Left renal cortex interstitium (tissue), 4 donors: Measurements from ENCODE around the gene MYH10. TPM values are rescaled to one million over a fixed set of nuclear protein-coding genes. Genes with fewer than 3 reads are reported as not detected.

ENCODE experiments used
- DNase-seq, 4 donors: peaks; one replicate each; pipeline ENCODE4 v3.0.0-alpha.2; 2013; ENCODE audit warnings: low read depth in 4 of 4, low spot score in 2 of 4, missing footprints in 1 of 4
- polyA plus RNA-seq, 4 donors: library from polyadenylated mRNA; unstranded; fragments of 120-200 nt; gene quantifications; one replicate each; pipeline ENCODE4 v1.2.1, GENCODE V29; 2013; ENCODE audit not compliant: insufficient read length in 4 of 4

The MYH10 gene
- polyA plus RNA-seq, 4 donors, result 238 to 265 (median 259) TPM

- no peak for DNase-seq
These were observed 19.4 kb downstream of the MYH10 start for GRCh38 chr17:8611137-8611536.

DNA sequence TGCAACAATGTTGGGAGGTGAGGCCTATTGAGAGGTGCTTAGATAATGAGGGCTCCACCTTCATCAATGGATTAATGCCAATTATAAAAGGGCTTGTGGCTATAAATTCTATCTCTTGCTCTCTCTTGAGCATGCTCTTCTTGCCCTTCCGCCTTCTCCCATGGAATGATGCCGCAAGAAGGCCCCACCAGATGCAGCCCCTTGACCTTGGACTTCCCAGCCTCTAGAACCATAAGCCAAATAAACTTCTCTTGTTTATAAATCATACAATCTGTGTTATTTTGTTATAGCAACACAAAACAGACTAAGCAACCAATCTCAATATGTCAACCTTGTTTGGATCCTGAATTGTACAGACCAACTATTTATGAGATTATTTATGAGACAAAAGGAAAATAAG is 20.0 kb downstream of the MYH10 start:
- DNase-seq, result no peak

- no peak for DNase-seq
These were observed 20.6 kb downstream of the MYH10 start for GRCh38 chr17:8609910-8610309.

- DNase-seq, result no peak
These were observed 22.5 kb downstream of the MYH10 start for GRCh38 chr17:8608001-8608400.

GRCh38 chr17:8606401-8606800 is 24.1 kb downstream of the MYH10 start:
- no peak for DNase-seq

DNA sequence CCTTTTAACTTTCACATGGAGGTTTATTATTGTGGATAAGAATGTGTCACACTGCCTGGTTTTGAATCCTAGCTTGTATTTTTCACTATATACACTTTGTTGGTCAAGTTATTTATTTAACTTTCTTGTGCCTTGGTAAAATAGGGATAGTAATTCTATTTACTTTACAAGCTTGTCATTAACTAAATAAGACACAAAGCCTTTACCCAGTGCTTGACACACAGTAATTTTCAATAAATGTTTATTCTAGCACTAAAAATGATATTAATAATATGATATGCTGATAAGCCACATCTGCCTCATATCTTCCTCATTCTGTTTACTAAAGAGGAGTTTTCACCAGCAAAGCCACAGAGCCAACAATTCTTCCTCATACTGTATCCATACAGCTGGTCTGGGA is 27.8 kb downstream of the MYH10 start:
- DNase-seq, result no peak

DNA sequence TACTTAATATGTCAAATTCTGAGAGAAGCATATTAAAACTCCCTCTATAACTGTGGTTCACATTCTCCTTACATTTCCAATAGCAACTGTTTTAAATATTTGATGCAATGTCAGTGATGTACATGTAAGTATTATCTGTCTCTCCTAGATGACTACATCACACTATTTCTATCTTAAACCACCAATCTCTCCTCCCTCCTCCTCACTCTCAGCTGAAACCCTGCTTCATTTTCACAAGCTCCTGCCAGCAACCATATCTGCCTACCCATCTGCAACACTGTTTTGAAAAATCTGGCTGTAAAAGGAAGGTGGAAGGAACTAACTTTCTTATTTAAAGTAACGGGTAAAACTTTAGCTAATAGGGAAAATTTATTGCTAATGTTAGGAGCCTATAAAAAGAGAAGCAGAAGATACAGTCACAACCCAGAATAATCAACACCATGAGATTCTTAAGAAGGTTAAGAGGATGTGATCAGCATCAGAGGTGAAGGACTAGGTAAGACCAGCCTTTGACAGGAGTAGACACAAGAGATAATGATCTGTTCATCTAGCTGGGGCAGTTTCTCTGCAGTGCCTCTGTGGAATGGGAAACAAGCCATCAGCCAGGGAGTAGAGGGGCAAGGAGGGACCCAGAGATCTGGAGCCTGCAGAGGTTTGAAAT is 31.0 kb downstream of the MYH10 start:
- DNase-seq, result no peak

GRCh38 chr17:8598913-8599312 is 31.6 kb downstream of the MYH10 start:
- no peak for DNase-seq

DNA sequence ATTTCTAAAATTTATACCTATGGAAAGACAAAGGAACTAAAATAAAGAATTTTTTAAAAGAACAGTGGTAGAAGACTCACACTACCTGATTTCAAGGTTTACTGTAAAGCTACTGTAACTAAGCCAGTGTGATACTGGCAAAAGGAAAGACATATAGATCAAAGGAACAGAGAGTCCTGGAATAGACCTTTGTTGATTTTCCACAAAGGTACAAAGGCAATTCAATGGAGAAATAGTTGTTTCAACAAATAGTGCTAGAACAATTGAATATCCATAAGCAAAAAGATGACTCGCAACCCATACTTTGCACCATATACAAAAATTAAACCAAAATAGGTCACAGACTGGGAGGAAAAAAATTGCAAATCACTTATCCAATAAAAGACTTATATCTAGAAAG is 36.7 kb downstream of the MYH10 start:
- no peak for DNase-seq

GRCh38 chr17:8593276-8593675 is 37.2 kb downstream of the MYH10 start:
- no peak for DNase-seq

GRCh38 chr17:8588877-8589554 is 41.5 kb downstream of the MYH10 start:
- no peak for DNase-seq

- DNase-seq, result no peak
These were observed 43.8 kb downstream of the MYH10 start for GRCh38 chr17:8586766-8587165.

DNA sequence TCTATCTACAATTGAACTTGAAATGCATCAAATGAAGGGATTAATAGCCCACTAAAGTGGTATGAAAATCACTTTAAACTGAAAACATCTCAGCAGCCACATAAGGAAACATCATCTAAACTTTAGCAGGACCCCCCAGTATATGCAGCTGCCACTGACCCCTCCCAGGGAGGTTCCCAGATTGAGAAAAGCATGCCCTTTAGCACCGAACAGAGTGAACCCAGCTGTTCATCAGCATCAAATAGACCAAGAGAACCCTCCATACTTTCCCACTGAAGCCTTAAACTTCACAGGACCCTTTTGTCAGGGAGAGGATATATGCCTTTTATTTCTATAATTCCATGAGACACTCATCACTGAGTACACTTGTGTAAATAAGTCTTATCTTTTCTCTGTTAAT is 44.6 kb downstream of the MYH10 start:
- DNase-seq, result no peak

DNA sequence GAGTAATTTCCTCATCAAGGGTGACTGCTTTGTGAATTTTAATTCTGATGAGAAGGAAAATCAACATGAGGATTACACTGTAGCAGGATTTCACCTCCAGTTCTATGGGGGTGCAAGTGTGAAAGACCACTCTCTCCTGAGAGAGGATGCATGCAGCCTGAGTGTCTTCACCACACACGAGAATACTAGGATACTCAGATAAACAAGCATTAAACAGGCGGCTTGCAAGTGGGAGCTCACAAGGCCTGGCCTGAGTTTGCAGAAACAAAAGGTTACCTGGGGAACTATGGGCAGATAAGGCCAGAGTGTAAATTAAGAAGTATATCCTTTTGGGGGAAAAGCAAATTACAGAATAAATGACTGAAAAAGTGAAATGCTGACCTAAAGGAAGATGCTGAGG is 46.6 kb downstream of the MYH10 start:
- DNase-seq, result no peak

- DNase-seq, result no peak
These were observed 49.4 kb downstream of the MYH10 start for GRCh38 chr17:8580952-8581658.

DNA sequence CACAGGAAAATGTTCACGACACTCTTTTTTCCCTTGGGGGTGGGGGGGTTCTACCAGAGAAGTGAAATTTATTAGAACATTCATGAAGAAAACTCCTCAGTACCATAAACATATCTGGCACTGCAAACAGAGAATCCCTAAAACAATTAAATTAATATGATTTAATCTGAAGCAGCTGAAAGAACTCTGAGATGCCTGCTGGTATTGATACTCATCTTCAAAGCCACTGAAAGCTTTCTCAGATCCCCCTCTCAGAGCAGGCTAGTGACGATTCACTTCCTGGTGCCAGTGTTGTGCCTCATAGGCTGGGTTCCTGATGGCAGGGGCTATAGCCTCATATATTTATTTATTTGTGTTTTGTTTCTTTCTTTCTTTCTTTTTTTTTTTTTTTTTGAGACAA is 52.7 kb downstream of the MYH10 start:
- no peak for DNase-seq

DNA sequence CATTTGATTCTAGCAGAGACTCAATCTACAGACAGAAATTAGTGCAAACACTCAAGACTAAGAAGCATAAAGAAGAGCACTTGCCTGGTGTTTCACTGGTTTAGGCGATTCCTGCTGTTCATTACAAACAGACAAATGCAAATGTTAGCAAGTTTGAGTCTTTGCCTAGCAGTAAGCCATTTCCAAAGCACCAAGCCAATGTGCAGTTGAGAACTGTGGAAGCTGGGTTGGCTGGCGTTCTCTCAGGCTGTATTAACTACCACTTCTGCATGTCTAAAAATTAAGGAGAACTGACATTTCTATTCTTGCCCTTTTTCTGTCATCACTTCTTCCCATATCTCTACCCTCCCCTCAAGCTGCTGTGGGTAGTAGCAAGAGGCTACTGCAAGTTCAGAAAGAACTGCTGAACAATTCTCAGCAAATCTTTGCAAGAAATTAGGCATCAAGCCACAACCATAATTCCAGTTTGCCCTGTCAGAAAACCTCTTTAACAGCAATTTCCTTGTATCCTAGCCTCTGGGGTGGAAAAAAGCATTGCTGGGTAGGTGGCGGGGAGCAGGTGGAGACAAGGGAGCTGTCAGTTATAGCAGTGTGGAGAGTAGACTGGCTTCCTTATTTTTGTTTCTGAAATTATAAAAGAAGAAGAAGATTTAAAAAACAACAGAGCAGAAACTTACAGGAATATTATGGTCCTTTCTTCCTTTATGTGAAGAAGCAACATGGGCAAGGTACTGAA is 53.8 kb downstream of the MYH10 start:
- DNase-seq, result no peak

DNA sequence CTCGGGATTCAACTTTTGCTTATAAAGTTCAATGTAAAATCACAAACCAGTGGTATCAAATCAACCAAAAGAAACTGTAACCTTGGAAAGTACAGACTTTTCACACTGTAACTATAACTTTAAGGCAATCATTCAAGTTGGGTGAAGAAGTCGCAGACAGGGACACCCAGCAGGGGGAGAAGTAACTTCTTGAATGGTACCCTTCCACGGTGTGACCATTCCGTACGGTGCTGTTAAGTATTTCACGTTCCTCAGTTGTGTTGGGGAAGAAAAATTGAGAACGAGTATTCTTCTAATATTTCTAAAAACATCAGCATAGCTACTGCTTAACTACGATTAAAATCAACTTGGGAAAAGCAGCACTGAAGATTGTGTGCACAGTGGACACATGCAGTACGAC is 55.8 kb downstream of the MYH10 start:
- no peak for DNase-seq

DNA sequence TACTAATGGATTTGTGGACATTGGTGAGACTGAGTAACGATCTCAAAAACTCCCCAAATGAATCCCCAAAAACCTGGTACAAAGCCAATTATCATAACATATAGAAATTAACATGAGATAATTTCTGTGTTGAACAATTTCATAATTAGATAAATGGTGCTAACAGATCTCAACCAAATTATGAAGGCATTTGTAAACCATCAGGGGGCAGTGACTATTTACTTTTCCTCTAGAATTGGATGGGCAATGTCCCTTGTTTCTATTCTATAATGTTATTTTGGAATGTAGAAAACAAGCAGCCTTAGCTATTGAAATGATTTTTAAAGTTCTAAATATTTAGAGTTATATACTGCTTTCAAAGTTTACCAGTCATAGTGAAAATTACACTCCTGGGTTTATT is 57.8 kb downstream of the MYH10 start:
- DNase-seq, result no peak

DNA sequence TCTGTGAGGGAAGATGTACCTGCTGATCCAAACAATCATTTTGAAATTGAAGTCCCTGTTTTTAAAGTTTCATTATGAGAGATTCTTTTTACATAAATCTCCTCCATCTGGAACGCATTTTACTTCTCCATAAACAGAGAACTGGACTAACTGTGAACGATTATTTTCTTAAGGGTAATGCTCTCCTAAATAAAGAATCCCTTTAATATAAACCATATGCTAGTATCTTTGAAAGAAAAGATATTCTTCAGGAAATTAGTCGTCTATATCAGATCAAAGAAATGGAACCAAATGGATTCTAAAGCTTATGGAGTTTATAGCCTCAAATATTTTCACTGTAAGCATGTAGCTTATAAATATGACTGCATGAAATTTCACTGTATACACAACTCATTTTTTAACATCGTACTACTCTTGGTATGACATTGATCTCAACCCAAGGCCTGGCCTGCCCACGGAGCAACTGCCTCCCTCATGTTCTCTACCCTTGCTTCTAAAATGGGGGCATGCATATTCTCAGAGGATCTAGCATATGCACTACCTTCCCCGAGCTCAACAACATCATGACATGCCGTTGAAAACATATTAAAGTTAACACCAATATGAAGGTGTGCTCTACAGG is 66.4 kb downstream of the MYH10 start:
- no peak for DNase-seq
